Activated gamma-delta T cell (primary cell): Measurements from ENCODE around the gene ZNF559.
A peak's percentile ranks its signal among the peaks of the same experiment; 100 is the strongest.
"Not testable (repeated sequence)": the region's sequence is repeated elsewhere in the genome, so short reads cannot be mapped to it uniquely, and the experiment has no call there.

Experiments used
- DNase-seq: peaks from one replicate; lab custom pipeline; 2025; lab: John Stamatoyannopoulos, UW
- total RNA-seq, 2 donors: gene quantifications; one replicate each; lab custom pipeline; 2026; lab: John Stamatoyannopoulos, UW

The ZNF559 gene
- total RNA-seq, result 61.4 to 68.0 reads per million in 2 donors

DNA sequence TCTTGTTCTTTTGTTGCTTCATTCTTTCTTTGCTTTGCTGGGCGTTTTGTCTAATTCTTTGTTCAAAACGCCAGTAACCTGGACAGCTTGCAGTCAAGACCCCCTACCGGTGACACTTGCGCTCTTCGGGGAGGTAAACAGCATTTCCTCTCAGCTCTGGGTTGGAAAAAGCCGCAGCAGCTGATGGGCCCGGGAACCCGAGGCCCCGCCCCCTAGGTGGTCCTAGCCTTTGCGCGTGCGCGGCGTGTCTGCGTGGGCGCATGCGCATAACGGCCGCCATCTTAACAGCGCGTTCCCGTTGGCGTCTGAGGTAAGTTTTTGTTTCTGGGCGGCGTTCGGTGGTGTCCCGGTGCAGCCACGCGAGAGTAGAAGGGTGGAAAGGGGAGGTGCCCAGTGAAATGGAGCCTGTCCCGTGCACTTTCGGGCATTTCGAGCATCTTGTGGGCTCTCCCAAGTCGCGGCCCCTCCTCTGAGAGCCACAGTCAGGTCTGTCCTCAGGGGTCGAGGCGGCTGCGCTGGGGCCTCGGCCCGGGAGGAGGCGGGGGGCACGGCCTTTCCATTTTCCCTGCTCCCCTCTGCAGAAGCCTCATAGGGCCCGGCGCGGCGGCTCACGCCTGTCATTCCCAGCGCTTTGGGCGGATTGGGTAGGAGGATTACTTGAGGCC is at the start of gene ZNF559:
ZNF559 (plus strand) TSS at position 261 of the 665 bp plus-strand sequence. CDS start 14,371 bp downstream, outside the sequence.
- DNase-seq, result peak; percentile 92

DNA sequence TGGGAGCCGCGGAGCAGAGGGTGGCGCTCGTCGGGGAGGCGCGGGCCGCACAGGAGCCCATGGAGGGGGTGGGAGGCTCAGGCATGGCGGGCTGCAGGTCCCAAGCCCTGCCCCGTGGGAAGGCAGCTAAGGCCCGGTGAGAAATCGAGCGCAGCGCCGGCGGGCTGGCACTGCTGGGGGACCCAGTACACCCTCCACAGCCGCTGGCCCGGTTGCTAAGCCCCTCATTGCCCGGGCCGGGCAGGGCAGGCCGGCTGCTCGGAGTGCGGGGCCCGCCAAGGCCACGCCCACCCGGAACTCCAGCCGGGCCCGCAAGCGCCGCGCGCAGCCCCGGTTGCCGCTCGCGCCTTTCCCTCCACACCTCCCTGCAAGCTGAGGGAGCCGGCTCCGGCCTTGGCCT is 40.5 kb upstream of the ZNF559 start:
- peak; percentile 22 for DNase-seq

DNA sequence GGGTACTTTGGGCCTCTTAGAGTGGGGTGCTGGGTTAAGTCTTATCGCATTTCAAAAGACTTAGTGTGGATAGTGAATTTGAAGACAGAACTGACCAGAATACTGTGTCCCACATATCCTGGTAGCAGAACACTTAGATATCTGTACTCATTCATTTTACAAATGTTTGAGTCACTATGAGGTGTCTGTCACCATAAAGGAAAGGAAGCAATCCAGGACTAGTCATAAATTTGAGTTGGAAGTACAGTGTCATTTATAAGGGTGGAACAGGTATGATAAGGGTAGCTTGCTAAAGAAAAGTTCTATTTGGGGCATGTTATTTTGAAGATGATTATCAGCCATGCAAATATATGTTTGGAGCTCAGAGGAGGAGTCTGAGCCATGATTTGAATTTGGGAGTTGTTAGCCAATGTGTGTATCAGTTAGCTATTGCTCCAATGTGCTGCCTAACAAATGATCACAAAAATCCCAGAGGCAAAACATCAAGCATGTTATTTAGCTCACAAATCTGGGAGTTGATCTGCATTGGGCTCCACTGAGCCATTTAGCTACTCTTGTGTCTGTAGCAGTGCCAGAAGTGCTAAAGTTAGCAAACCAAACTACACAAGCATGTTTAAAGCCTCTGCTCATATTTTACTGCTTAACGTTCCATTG is 34.6 kb upstream of the ZNF559 start:
- DNase-seq, result no peak

DNA sequence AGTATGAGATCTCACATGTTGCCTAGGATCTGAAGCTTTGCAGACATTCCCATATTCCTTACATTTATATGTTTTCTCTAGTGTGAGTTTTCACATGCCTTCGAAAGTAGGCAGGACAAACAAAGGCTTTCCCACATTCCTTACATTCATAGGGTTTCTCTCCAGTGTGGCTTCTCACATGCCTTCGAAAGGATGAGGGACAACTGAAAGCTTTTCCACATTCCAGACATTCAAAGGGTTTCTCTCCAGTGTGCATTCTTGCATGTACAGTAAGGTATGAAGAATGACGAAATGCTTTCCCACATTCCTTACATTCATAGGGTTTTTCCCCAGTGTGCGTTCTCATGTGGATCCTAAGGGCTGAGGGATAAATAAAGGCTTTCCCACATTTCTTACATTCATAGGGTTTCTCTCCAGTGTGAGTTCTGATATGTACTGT is 28.5 kb upstream of the ZNF559 start:
- DNase-seq, result no peak

DNA sequence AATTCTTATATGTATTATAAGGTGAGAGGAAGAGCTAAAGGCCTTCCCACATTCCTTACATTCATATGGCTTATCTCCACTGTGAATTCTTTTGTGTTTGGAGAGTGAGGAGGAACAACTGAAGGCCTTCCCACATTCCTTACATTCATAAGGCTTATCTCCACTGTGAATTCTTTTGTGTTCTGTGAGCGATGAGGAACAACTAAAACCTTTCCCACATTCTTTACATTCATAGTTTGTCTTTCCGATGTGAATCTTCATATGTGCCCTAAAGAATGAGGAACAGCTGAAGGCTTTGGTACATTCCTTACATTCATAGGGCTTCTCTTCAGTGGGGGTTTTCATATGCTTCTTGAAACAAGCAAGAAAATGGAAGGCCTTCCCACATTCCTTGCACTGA is 27.6 kb upstream of the ZNF559 start:
- no peak for DNase-seq

DNA sequence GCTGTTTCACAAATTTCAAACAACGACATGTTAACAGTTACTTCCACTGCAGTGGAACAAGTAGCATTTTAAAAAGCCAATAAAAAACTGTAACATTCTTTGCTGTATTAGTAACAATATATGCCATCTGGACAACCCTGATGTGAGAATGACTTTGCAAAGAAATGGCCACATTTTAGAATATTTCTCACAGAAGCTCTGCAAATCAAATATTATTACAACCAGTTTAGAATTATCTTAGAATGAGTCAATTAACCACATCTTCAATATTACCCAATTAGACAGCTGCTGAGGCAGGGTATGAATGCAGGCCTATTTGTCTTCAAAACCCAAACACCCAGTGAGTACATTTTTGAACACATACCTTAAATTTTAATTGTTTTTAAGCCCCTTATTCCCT is 17.5 kb upstream of the ZNF559 start:
- no peak for DNase-seq

DNA sequence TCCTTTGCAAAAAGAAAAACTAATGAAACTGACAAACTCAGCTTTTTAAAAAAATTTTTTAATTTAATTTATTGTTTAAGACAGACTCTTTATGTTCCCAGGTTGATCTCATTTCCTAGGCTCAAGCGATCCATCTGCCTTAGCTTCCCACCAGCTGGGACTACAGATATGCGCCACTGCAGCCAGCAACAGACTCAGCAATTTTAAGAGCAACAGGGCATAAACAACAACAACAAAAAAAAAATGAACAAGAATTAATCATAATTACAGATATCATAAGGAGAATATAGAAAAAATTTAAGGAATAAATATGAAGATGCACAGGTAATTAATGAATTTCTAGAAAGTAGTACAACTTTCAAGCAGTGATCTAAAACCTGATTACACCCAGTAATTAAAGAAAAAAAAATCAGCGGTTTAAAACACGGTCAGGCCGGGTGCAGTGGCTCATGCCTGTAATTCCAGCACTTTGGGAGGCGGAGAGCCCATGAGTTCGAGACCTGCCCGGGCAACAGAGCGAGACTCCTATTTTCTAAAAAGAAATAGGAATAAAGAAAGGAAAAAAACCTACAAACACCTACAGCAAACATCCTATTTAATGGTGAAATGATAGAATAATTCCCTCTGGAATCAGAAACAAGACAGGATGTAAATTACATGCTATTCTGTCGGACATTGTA is 15.7 kb upstream of the ZNF559 start:
- DNase-seq, result no peak

DNA sequence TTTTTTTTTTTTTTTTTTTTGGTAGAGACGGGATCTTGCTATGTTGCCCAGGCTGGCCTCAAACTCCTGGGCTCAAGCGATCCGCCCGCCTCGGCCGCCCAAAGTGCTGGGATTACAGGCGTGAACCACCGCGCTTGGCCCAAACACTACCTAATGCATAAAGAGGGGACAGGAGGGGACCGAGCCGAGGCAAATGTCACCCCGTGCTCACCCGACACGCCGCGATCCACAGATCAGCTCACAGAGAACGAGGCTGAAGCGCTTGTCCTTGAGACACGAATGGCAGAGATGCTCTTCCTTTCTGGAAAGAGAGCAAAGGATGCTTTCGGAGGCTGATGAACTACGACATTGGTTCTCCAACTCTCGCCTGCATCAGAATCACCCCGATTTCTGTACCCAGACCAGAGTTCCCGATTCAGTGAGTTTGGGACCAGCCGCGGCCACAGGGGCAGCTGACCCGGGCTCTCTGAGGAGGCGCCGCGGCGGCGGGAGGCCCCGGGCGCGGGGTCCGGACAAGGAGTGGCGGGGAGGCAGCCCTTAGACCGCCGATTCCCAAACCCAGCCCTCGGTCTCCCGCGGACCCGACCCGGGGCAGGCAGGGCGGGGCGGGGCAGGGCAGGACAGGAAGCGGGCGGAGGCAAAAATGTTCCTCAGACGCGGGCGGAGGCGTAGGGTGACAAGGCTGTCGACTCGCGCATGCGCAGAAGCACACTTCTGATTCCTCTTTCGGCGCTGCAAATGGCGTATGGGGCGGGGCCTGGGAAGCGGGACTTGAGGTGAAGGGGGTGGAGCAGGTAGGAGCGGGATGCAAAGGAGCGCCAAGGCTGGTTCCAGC is 14.6 kb upstream of the ZNF559 start, which contains the start of gene ZNF699:
ZNF699 (minus strand) TSS at position 700 of the 835 bp plus-strand sequence. CDS start 4,719 bp downstream, outside the sequence.
- DNase-seq, result peak; percentile 79

DNA sequence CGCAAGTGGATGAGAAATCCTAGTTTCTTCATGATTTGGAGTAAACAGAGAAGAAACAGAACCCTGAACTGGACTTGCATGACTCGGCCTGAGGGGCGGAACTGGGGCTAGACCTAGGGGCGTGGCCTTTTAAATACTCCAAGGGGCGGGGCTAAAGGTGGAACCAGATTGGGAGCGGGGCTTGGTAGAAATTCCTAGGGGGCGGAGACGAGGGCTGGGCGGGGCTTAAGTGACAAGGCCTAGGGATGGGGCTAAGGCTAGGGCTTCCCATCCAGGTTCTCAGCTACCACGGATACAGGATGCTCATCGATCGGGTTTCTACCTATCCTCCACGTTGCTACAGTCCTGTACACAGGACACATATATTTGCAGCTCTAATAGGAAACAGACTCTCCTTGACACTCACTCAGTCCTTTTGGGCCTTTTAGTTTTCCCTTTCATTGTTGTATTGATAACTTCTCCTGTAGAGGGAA is 14.0 kb upstream of the ZNF559 start:
- DNase-seq, result peak; percentile 42

DNA sequence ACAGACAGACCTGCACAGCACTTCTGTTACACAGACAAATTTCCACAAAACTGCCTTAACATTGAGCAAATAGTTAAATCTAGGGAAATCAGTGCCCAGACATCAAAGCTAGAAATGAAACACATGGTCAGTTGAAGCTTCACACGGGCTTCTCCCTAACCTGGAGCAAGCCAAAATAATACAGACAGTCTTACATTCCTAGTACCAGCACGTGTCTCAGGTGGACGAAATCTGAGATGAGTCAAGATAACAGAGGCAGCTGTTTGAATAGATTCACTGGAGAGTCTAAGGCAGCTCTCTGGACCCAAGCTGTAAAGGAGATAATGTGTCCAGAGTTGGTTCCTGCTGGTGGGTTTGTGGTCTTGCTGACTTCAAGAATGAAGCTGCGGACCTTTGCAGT is 10.2 kb upstream of the ZNF559 start:
- DNase-seq, result no peak

DNA sequence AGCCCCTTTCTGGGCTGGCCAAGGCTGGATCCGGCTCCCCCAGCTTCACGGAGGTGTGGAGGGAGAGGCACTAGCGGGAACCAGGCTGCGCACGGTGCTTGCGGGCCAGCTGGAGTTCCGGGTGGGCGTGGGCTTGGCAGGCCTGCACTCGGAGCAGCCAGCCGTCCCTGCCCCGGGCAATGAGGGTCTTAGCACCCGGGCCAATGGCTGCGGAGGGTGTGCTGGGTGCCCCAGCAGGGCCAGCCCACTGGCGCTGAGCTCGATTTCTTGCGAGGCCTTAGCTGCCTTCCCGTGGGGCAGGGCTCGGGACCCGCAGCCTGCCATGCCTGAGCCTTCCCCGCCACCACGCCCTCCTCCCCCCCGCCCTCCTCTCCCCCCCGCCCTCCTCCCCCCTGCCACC is 2.6 kb upstream of the ZNF559 start:
- no peak for DNase-seq

DNA sequence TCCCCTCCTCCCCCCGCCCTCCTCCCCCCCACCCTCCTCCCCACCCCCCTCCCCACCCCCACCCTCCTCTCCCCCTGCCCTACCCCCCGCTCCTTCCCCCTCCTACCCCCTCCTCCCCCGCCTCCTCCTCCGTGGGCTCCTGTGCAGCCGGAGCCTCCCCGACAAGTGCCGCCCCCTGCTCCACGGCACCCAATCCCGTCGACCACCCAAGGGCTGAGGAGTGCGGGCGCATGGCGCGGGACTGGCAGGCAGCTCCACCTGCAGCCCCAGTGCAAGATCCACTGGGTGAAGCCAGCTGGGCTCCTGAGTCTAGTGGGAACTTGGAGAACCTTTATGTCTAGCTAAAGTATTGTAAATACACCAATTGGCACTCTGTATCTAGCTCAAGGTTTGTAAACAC is 2.2 kb upstream of the ZNF559 start:
- DNase-seq, result not testable (repeated sequence)

DNA sequence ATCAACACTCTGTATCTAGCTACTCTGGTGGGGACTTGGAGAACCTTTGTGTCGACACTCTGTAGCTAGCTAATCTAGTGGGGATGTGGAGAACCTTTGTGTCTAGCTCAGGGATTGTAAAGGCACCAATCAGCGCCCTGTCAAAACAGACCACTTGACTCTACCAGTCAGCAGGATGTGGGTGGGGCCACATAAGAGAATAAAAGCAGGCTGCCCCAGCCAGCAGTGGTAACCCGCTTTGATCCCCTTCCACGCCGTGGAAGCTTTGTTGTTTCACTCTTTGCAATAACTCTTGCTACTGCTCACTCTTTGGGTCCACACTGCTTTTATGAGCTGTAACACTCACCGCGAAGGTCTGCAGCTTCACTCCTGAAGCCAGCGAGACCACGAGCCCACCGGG is 1.8 kb upstream of the ZNF559 start:
- DNase-seq, result not testable (repeated sequence)

DNA sequence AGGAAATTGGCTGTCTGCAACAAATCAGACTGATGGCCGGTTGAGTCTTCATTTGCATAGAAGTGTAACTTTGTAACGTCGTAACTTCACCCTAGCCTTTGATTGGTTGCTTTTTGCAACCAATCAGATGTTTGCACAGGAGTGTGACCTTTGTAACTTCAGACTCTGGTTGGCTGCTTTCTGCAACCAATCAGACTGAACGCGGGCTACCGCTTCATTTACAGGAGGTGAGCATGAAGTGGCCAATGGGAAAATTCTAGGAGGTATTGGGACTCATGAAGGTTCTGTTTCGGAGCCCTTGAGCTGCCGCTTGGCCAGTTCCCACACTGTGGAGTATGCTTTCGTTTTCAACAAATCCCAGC is 441 bp upstream of the ZNF559 start:
- DNase-seq, result no peak

DNA sequence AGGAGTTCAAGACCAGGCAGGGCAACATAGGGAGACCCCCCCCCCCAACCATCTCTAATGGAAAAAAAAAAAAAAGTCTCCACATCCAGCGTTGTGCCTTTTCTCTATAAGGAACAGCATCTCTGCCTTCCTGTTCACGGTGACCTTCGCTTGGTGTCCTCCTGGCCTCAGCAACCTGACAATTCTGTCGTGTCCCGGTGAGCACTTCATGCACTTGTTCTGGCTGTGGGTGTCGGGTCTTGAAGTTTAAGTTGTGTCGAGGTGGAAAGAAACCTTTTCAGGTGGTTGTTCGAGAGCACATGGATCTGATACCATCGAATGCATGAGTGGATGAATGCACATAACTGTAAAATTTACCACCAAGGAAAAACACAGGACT is 594 bp downstream of the ZNF559 start:
- no peak for DNase-seq

DNA sequence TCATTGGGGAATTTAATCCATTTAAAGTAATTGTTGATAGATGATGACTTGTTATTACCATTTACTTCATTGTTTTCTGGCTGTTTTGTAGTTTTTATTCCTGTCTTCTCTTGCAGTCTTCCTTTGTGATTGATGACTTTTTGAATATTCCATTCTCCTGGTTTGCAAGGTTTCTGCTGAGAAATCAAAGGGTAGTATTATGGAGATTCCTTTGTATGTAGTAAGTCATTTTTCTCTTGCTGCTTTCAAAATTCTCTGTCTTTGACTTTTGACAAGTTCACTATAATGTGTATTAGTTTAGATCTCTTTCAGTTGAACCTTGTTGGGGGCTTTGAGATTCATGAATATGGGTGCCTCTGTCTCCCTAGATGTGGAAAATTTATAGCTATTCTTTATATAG is 6.0 kb downstream of the ZNF559 start:
- DNase-seq, result no peak

DNA sequence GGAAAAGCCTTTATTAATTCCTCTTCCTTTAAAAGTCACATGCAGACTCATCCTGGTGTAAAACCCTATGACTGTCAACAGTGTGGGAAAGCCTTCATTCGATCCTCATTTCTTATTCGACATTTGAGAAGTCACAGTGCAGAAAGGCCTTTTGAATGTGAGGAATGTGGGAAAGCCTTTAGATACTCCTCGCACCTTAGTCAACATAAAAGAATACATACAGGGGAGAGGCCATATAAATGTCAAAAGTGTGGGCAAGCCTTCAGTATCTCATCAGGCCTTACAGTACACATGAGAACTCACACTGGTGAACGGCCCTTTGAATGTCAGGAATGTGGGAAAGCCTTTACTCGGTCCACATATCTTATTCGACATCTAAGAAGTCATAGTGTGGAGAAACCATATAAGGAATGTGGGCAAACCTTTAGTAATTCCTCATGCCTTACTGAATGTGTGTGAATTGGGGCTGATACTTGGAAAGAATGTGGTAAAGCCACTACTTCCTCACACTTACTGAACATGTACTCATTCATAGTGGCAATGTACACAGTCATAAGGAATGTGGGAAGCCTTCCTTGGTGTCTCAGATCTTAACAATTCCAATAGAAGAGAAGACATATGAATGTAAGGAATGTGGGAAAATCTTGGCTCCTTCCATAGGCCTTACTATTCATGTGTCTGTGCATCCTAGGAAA is 18.8 kb downstream of the ZNF559 start:
- DNase-seq, result no peak

DNA sequence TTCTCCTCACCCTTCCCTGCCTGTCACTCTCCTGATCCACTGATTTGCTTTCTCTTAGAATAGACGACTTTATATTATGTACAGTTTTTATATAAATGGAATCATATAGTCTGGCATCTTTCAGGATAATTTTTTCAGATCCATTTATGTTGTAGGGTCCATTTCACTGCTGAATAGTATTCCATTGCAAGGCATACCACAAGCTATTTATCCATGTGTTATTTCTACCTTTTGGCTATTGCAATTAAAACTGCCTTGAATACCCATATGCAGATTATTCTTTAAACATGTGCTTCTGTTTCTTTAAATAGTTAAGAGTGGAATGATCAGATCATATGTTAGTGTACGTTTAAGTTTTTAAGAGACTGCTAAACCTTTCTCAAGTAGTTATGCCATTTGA is 21.0 kb downstream of the ZNF559 start:
- DNase-seq, result no peak

DNA sequence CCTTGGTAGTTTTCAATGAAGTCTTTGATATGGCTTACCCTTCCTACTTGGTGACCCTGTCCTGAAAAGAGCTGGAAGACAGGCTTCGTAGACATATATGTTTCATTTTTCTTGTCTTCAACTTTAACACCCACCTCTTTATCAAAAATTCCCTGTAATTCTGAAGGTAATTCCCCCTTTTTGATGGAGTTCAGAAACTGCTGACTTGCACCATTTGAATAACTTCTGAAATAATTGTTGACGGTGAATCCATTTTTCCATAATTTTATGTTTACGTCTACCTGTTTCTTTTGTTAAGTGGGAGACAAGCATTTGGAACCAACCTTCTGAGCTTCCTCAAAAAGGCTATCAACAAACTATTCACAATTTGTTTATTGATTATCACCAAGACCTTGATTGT is 24.3 kb downstream of the ZNF559 start:
- DNase-seq, result no peak

DNA sequence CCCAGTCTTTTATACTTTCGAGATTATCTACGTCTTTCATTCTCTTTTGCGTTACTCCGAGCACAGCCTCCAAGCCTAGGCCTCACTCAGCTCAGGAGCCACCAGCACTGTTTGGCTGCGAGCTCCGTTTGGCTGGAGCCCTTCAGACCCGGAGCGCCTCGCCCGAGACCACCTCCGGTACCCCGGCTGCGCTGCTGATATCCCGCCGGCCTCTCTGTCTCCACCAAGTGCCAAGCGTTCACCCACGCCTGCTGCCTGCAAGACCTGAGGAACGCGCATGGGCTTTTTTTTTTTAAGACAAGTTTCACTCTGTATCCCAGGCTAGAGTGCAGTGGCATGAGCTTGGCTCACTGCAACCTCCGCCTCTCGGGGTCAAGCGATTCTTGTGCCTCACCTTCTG is 24.7 kb downstream of the ZNF559 start:
- no peak for DNase-seq

DNA sequence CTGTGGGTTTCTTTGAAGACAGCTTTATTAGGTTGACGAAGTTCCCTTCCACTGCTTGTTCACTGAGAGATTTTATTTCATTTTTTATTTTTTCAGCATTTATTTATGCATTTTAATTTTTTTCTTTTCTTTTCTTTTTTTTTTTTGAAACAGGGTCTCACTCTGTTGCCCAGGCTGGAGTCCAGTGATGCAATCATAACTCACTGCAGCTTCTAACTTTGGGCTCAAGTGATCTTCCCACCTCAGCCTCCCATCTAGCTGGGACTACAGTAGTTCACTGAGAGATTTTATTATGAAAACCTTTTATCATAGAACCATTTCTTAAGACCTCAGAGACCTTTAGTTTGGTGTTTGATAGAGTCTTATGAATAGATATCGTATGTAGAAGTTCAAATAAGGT is 28.5 kb downstream of the ZNF559 start:
- DNase-seq, result no peak
